GM12878 (cell line): ENCODE data around the gene PAPOLG. TPM values are rescaled to one million over a fixed set of nuclear protein-coding genes. Genes with fewer than 3 reads are reported as not detected.

Experiments
- BRCA1 ChIP-seq: IDR thresholded peaks from 2 replicates; pipeline ENCODE4 v1.6.1; 2011; ENCODE audit warnings: low read depth, low read length, improper control_type of control experiment
- CBFB ChIP-seq: IDR thresholded peaks from 2 replicates; pipeline ENCODE4 v1.6.1; 2016; ENCODE audit warnings: antibody characterized with exemption, low read depth
- ESRRA ChIP-seq: IDR thresholded peaks from 2 replicates; pipeline ENCODE4 v1.6.1; 2012; ENCODE audit warnings: mild to moderate bottlenecking, low read length, improper control_type of control experiment
- HCFC1 ChIP-seq: fragments of 150-350 bp; IDR thresholded peaks from 2 replicates; pipeline ENCODE4 v1.6.1; 2014; ENCODE audit warnings: low read length
- JUND ChIP-seq: IDR thresholded peaks from 2 replicates; pipeline ENCODE4 v1.6.1; 2012; ENCODE audit warnings: low read depth, mild to moderate bottlenecking, low read length, improper control_type of control experiment, moderate library complexity
- NR2C1 ChIP-seq: fragments of 450-650 bp; IDR thresholded peaks from 2 replicates; pipeline ENCODE4 v1.6.1; 2017; ENCODE audit warnings: antibody characterized with exemption, mild to moderate bottlenecking, moderate library complexity
- POLR2A ChIP-seq: IDR thresholded peaks from 2 replicates; pipeline ENCODE4 v1.6.1; 2011; ENCODE audit warnings: low read depth, mild to moderate bottlenecking, low read length
- POU2F2 ChIP-seq: IDR thresholded peaks from 3 replicates; pipeline ENCODE4 v1.6.1; 2011; ENCODE audit warnings: low read depth, mild to moderate bottlenecking, low read length, borderline replicate concordance
- RAD21 ChIP-seq: IDR thresholded peaks from 2 replicates; pipeline ENCODE4 v1.6.1; 2011; ENCODE audit warnings: mild to moderate bottlenecking, low read depth, low read length, moderate library complexity; ENCODE audit not compliant: insufficient read depth
- RCOR1 ChIP-seq: conservative IDR thresholded peaks from 2 replicates; pipeline ENCODE4 v1.6.1; 2012; ENCODE audit warnings: low read depth, low read length, improper control_type of control experiment
- RUNX3 ChIP-seq: IDR thresholded peaks from 2 replicates; pipeline ENCODE4 v1.6.1; 2012; ENCODE audit warnings: low read length, inconsistent platforms
- SMC3 ChIP-seq: IDR thresholded peaks from 2 replicates; pipeline ENCODE4 v1.6.1; 2011; ENCODE audit warnings: low read length, improper control_type of control experiment, borderline replicate concordance
- SREBF2 ChIP-seq: IDR thresholded peaks from 2 replicates; pipeline ENCODE4 v1.6.1; 2012; ENCODE audit warnings: mild to moderate bottlenecking, low read length
- SRF ChIP-seq, 2 experiments: IDR thresholded peaks; 2 replicates each; pipeline ENCODE4 v1.6.1; 2011; ENCODE audit warnings: low read depth in 2 of 2, low read length in 2 of 2, mild to moderate bottlenecking in 1 of 2, moderate library complexity in 1 of 2
- TCF12 ChIP-seq: IDR thresholded peaks from 2 replicates; pipeline ENCODE4 v1.6.1; 2011; ENCODE audit warnings: low read depth, mild to moderate bottlenecking, low read length
- polyA plus RNA-seq, 11 experiments: library from polyadenylated mRNA; depleted of rRNA in 4 of 11; unstranded in 6 of 11; stranded (reverse) in 5 of 11; fragments of >200 nt; fragmentation: Nextera tagmentation in 4 of 11; fragmentation: Illumina TruSeq in 1 of 11; extraction: Ambion mirVana in 4 of 11; extraction: Trizol in 1 of 11; gene quantifications; 1 replicate in 1 of 11; 2 replicates in 10 of 11; pipeline versions ENCODE4 v1.2.1 to v1.2.3, GENCODE V29; 2011 to 2016; ENCODE audit warnings: inconsistent platforms in 2 of 11, missing spikeins in 2 of 11, low read depth in 1 of 11
- total RNA-seq, 4 experiments: library from RNA; depleted of rRNA in 3 of 4; stranded (reverse); fragments of >200 nt in 3 of 4; fragmentation: Illumina TruSeq in 1 of 4; extraction: Trizol in 1 of 4; gene quantifications; 2 replicates each; pipeline versions ENCODE4 v1.2.1 to v1.2.3, GENCODE V29; 2013 to 2021
- TF ChIP-seq, protein P1 (sequence below): IDR thresholded peaks from 2 replicates; pipeline ENCODE4 v1.6.1; 2012; ENCODE audit warnings: low read length, inconsistent platforms
- TF ChIP-seq, protein P2 (sequence below): fragments of 450-650 bp; IDR thresholded peaks from 2 replicates; pipeline ENCODE4 v1.6.1; 2017; ENCODE audit warnings: mild to moderate bottlenecking, moderate library complexity

The PAPOLG gene
- total and polyA plus RNA-seq, 10 of the 15 experiments (the other 5 are each of a cell fraction or from before 2014, with no cell fraction given) = 4.2 to 15.8 (median 10.7) TPM

DNA sequence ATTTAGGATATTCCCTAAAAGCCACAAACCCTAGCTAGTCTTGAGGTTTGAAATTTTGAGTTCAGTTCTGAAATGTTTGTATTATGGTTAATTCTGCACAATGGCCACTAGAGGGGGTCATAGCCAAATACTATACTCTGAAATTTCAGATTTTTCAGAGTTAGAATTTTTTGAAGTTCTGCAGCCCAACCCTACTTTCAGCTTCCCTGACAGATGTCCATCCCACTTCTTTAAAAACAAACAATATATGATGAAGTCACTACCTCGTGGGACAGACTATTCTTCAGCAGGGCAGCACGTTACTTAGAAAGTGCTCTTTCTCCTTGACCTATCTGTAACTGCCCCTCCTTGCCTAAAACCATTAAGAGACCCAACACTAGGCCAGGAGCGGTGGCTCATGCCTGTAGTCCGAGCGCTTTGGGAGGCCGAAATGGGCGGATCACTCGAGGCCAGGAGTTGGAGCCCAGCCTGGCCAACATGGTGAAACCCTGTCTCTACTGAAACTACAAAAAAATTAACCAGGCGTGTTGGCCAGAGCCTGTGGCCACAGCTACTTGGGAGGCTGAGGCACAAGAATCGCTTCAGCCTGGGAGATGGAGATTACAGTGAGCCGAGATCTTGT lies 48.2 kb upstream of the PAPOLG start (continued):
- TF ChIP-seq SREBF2 (no peak), BRCA1 (no peak), POU2F2 (no peak), RAD21 (peak; percentile 74), HCFC1 (no peak), SMC3 (peak; percentile 57; the same call in 1 of the 2 replicates), RCOR1 (no peak), CBFB (no peak), NR2C1 (no peak), RUNX3 (peak; percentile 39; the same call in 1 of the 2 replicates), ESRRA (no peak), SRF (IDR thresholded peaks at IDR 0.05; ENCODE audit: low read depth in 2 of 2, low read length in 2 of 2) (no peak), JUND (no peak), TCF12 (no peak), POLR2A (no peak)
- TF ChIP-seq, protein P1, sequence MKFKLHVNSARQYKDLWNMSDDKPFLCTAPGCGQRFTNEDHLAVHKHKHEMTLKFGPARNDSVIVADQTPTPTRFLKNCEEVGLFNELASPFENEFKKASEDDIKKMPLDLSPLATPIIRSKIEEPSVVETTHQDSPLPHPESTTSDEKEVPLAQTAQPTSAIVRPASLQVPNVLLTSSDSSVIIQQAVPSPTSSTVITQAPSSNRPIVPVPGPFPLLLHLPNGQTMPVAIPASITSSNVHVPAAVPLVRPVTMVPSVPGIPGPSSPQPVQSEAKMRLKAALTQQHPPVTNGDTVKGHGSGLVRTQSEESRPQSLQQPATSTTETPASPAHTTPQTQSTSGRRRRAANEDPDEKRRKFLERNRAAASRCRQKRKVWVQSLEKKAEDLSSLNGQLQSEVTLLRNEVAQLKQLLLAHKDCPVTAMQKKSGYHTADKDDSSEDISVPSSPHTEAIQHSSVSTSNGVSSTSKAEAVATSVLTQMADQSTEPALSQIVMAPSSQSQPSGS = no peak
- TF ChIP-seq, protein P2, sequence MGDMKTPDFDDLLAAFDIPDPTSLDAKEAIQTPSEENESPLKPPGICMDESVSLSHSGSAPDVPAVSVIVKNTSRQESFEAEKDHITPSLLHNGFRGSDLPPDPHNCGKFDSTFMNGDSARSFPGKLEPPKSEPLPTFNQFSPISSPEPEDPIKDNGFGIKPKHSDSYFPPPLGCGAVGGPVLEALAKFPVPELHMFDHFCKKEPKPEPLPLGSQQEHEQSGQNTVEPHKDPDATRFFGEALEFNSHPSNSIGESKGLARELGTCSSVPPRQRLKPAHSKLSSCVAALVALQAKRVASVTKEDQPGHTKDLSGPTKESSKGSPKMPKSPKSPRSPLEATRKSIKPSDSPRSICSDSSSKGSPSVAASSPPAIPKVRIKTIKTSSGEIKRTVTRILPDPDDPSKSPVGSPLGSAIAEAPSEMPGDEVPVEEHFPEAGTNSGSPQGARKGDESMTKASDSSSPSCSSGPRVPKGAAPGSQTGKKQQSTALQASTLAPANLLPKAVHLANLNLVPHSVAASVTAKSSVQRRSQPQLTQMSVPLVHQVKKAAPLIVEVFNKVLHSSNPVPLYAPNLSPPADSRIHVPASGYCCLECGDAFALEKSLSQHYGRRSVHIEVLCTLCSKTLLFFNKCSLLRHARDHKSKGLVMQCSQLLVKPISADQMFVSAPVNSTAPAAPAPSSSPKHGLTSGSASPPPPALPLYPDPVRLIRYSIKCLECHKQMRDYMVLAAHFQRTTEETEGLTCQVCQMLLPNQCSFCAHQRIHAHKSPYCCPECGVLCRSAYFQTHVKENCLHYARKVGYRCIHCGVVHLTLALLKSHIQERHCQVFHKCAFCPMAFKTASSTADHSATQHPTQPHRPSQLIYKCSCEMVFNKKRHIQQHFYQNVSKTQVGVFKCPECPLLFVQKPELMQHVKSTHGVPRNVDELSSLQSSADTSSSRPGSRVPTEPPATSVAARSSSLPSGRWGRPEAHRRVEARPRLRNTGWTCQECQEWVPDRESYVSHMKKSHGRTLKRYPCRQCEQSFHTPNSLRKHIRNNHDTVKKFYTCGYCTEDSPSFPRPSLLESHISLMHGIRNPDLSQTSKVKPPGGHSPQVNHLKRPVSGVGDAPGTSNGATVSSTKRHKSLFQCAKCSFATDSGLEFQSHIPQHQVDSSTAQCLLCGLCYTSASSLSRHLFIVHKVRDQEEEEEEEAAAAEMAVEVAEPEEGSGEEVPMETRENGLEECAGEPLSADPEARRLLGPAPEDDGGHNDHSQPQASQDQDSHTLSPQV = no peak
